IMR-90 (cell line): ENCODE data around the gene ACTMAP. TPM values are rescaled to one million over a fixed set of nuclear protein-coding genes. Genes with fewer than 3 reads are reported as not detected.

Experiments used
- ATAC-seq: fragments of 200-7000 bp; cut with Tn5 transposase; 2 replicates; pipeline ENCODE4 v1.9.1; 2020; ENCODE audit warnings: low read depth, mild to moderate bottlenecking, moderate library complexity
- BruUV-seq: library from RNA; stranded (reverse); fragments of 400-500 nt; replicated peaks from 2 replicates; lab custom pipeline; 2021; lab: Mats Ljungman, UMichigan
- CTCF ChIA-PET: fragments of 300-600 bp; formaldehyde crosslinking; extraction: SDS; loops from one replicate; lab custom pipeline; 2021; ENCODE audit warnings: antibody characterized with exemption; lab: Yijun Ruan, JAX
- POLR2A ChIA-PET: fragments of 300-600 bp; sonication (Branson Sonifier 250); formaldehyde crosslinking; loops from one replicate; lab custom pipeline; 2022; ENCODE audit warnings: antibody characterized with exemption; ENCODE audit not compliant: unreplicated experiment; lab: Charles Lee
- DNase-seq: peaks from one replicate; pipeline ENCODE4 v3.0.0; 2013
- H2AFZ ChIP-seq: replicated peaks from 2 replicates; pipeline ENCODE3; 2013; ENCODE audit warnings: low read length, mild to moderate bottlenecking; ENCODE audit not compliant: poor library complexity
- H2AK5ac ChIP-seq: 2 replicates; pipeline ENCODE4 v1.6.1; 2013; ENCODE audit warnings: low read depth, low read length, inconsistent platforms
- H2AK9ac ChIP-seq: replicated peaks from 2 replicates; pipeline ENCODE3; 2013; ENCODE audit warnings: mild to moderate bottlenecking, low read depth, low read length, moderate library complexity; ENCODE audit not compliant: poor library complexity
- H2BK120ac ChIP-seq: 2 replicates; pipeline ENCODE4 v1.6.1; 2013; ENCODE audit warnings: low read depth, low read length, inconsistent platforms
- H2BK15ac ChIP-seq: 3 replicates; pipeline ENCODE4 v1.6.1; 2013; ENCODE audit warnings: low read depth, low read length, inconsistent platforms
- H2BK20ac ChIP-seq: 2 replicates; pipeline ENCODE4 v1.6.1; 2013; ENCODE audit warnings: low read depth, mild to moderate bottlenecking, inconsistent platforms, low read length, moderate library complexity
- H2BK5ac ChIP-seq: 2 replicates; pipeline ENCODE4 v1.6.1; 2013; ENCODE audit warnings: mild to moderate bottlenecking, low read depth, low read length, inconsistent platforms; ENCODE audit not compliant: poor library complexity, severe bottlenecking
- H3K14ac ChIP-seq: replicated peaks from 2 replicates; pipeline ENCODE4 v1.6.1; 2013; ENCODE audit warnings: low read depth, low read length, inconsistent platforms
- H3K18ac ChIP-seq: 2 replicates; pipeline ENCODE4 v1.6.1; 2013; ENCODE audit warnings: low read depth, low read length, control low read depth
- H3K23ac ChIP-seq: 2 replicates; pipeline ENCODE4 v1.6.1; 2013; ENCODE audit warnings: low read depth, low read length, inconsistent platforms
- H3K27ac ChIP-seq: 2 replicates; pipeline ENCODE4 v1.5.1; 2013; ENCODE audit warnings: mild to moderate bottlenecking, control low read depth, low read length; ENCODE audit not compliant: insufficient read depth
- H3K27me3 ChIP-seq: 2 replicates; pipeline ENCODE4 v1.6.1; 2013; ENCODE audit warnings: low read length; ENCODE audit not compliant: control insufficient read depth, insufficient read depth
- H3K36me3 ChIP-seq: 2 replicates; pipeline ENCODE4 v1.6.1; 2013; ENCODE audit warnings: low read length, mixed read lengths; ENCODE audit not compliant: control insufficient read depth, insufficient read depth
- H3K4ac ChIP-seq: 2 replicates; pipeline ENCODE4 v1.6.1; 2013; ENCODE audit warnings: low read depth, low read length, inconsistent platforms
- H3K4me1 ChIP-seq: 2 replicates; pipeline ENCODE4 v1.6.1; 2013; ENCODE audit warnings: low read length, mixed read lengths; ENCODE audit not compliant: control insufficient read depth, insufficient read depth
- H3K4me2 ChIP-seq: 2 replicates; pipeline ENCODE4 v1.6.1; 2013; ENCODE audit warnings: low read depth, mild to moderate bottlenecking, control low read depth, low read length, moderate library complexity
- H3K4me3 ChIP-seq: 2 replicates; pipeline ENCODE4 v1.5.1; 2013; ENCODE audit warnings: low read depth, mild to moderate bottlenecking, control low read depth, low read length, moderate library complexity; ENCODE audit not compliant: insufficient read depth
- H3K56ac ChIP-seq: 2 replicates; pipeline ENCODE4 v1.6.1; 2013; ENCODE audit warnings: low read length, inconsistent platforms; ENCODE audit not compliant: insufficient read depth; ENCODE audit errors: extremely low read depth
- H3K79me1 ChIP-seq, 2 experiments: 2 replicates each; pipeline ENCODE4 v1.6.1; 2013; ENCODE audit warnings: low read length in 2 of 2, inconsistent platforms in 1 of 2, low read depth in 1 of 2
- H3K9ac ChIP-seq: 2 replicates; pipeline ENCODE4 v1.6.1; 2013; ENCODE audit warnings: low read depth, low read length, control low read depth
- H3K9me1 ChIP-seq: 2 replicates; pipeline ENCODE4 v1.6.1; 2013; ENCODE audit warnings: low read length, inconsistent platforms; ENCODE audit not compliant: insufficient read depth
- H3K9me3 ChIP-seq: 2 replicates; pipeline ENCODE4 v1.6.1; 2013; ENCODE audit warnings: low read length; ENCODE audit not compliant: control insufficient read depth, insufficient read depth
- H4K20me1 ChIP-seq: 2 replicates; pipeline ENCODE4 v1.6.1; 2013; ENCODE audit warnings: low read length, inconsistent platforms; ENCODE audit not compliant: insufficient read depth
- H4K5ac ChIP-seq: 2 replicates; pipeline ENCODE4 v1.6.1; 2013; ENCODE audit warnings: mild to moderate bottlenecking, low read depth, low read length, control low read depth
- H4K8ac ChIP-seq, 2 experiments: 2 replicates each; pipeline ENCODE4 v1.6.1; 2013; ENCODE audit warnings: low read depth in 2 of 2, low read length in 2 of 2, control low read depth in 1 of 2, inconsistent platforms in 1 of 2
- H4K91ac ChIP-seq: 2 replicates; pipeline ENCODE4 v1.6.1; 2013; ENCODE audit warnings: low read depth, low read length, inconsistent platforms; ENCODE audit not compliant: insufficient read depth
- BHLHE40 ChIP-seq: fragments of 150-350 bp; IDR thresholded peaks from 2 replicates; pipeline ENCODE4 v1.6.1; 2016; ENCODE audit warnings: mild to moderate bottlenecking, low read depth, low read length
- CEBPB ChIP-seq: IDR thresholded peaks from 2 replicates; pipeline ENCODE4 v1.6.1; 2012; ENCODE audit warnings: low read depth, low read length, improper control_type of control experiment
- CHD1 ChIP-seq: IDR thresholded peaks from 2 replicates; pipeline ENCODE4 v1.6.1; 2012; ENCODE audit warnings: low read depth, low read length, improper control_type of control experiment
- CTCF ChIP-seq: conservative IDR thresholded peaks from 2 replicates; pipeline ENCODE4 v1.5.1; 2012; ENCODE audit warnings: mild to moderate bottlenecking, low read depth, low read length, improper control_type of control experiment
- ELK1 ChIP-seq: fragments of 150-350 bp; IDR thresholded peaks from 2 replicates; pipeline ENCODE4 v1.6.1; 2016; ENCODE audit warnings: low read depth, mild to moderate bottlenecking, low read length, moderate library complexity, borderline replicate concordance
- FOS ChIP-seq: fragments of 150-350 bp; IDR thresholded peaks from 2 replicates; pipeline ENCODE4 v1.6.1; 2016; ENCODE audit warnings: low read depth, low read length
- MAZ ChIP-seq: IDR thresholded peaks from 2 replicates; pipeline ENCODE4 v1.6.1; 2012; ENCODE audit warnings: low read depth, mild to moderate bottlenecking, low read length, improper control_type of control experiment, moderate library complexity, borderline replicate concordance
- MXI1 ChIP-seq: IDR thresholded peaks from 2 replicates; pipeline ENCODE4 v1.6.1; 2012; ENCODE audit warnings: low read depth, mild to moderate bottlenecking, low read length, moderate library complexity, borderline replicate concordance
- NFE2L2 ChIP-seq: fragments of 150-350 bp; IDR thresholded peaks from 2 replicates; pipeline ENCODE4 v1.6.1; 2016; ENCODE audit warnings: low read depth, mild to moderate bottlenecking, low read length
- POLR2A ChIP-seq: IDR thresholded peaks from 2 replicates; pipeline ENCODE4 v1.6.1; 2012; ENCODE audit warnings: mild to moderate bottlenecking, low read depth, low read length
- RAD21 ChIP-seq: IDR thresholded peaks from 2 replicates; pipeline ENCODE4 v1.6.1; 2012; ENCODE audit warnings: low read length, improper control_type of control experiment
- RCOR1 ChIP-seq: IDR thresholded peaks from 2 replicates; pipeline ENCODE4 v1.6.1; 2012; ENCODE audit warnings: mild to moderate bottlenecking, low read length, improper control_type of control experiment; ENCODE audit not compliant: insufficient replicate concordance
- USF2 ChIP-seq: fragments of 150-350 bp; IDR thresholded peaks from 2 replicates; pipeline ENCODE4 v1.6.1; 2017; ENCODE audit warnings: mild to moderate bottlenecking, antibody characterized with exemption, low read length, low read depth
- WGBS, 2 experiments: methylation state at CpG; one replicate each; pipeline versions ENCODE4 v1.1.5 to v1.1.7; 2013; ENCODE audit warnings: missing lambda C conversion rate in 2 of 2; ENCODE audit not compliant: insufficient read length in 1 of 2; ENCODE audit errors: extremely low coverage in 2 of 2; 5-methylcytosine and 5-hydroxymethylcytosine counted together
- dilution Hi-C: fragments of 300-500 bp; cut with HindIII; formaldehyde crosslinking; loops from one replicate; pipeline ENCODE4 v1.14.3; 2018; ENCODE audit warnings: low sequenced_read_pairs; ENCODE audit not compliant: unreplicated experiment
- in situ Hi-C: fragments of 300-500 bp; cut with MboI; formaldehyde crosslinking; loops from 3 replicates; pipeline ENCODE4 v1.14.3; 2019; ENCODE audit warnings: low sequenced_read_pairs, inconsistent platforms, mixed read lengths
- intact Hi-C: fragments of 100-400 bp; cut with micrococcal nuclease; formaldehyde crosslinking; loops from 2 replicates; pipeline ENCODE4 v1.10.0; 2022
- polyA plus RNA-seq, 3 experiments: library from polyadenylated mRNA; depleted of rRNA; stranded (reverse); fragments of >200 nt; gene quantifications; 2 replicates each; pipeline ENCODE4 v1.2.3, GENCODE V29; 2012; ENCODE audit warnings: low replicate concordance in 1 of 3
- total RNA-seq: library from RNA; depleted of rRNA; stranded (reverse); fragments of >200 nt; gene quantifications from 2 replicates; pipeline ENCODE4 v1.2.3, GENCODE V29; 2012

ACTMAP gene
- total and polyA plus RNA-seq, 2 of the 4 experiments (the other 2 are of a cell fraction), result 0.54 to 5.4 TPM

GRCh38 chr19:40777937-40778705 lies 27.8 kb upstream of the ACTMAP start, which contains the start of gene RAB4B:
TSS of gene RAB4B (plus strand) at chr19:40778247. CDS start at chr19:40778376, 129 bp downstream.
- in situ Hi-C loops, result no loop called here
- WGBS, 2 experiments, result 1% methylated on average over 24 of the region's 56 CpGs; no CpG with 5 or more reads in 1 of the 2 experiments
- peak within 1 kb of the TSS; percentile 26; the same call in 1 of the 2 replicates for H2BK120ac ChIP-seq
- H3K4ac ChIP-seq, result peak within 1 kb of the TSS; percentile 91
- CTCF ChIA-PET, result interaction anchor here (0.5 to 2.0 kb wide), 7 partner anchors 13 to 143 kb away, joined by 3 to 6 read pairs (median 3); partner anchors contain the start of gene EGLN2
- H4K5ac ChIP-seq, result peak within 1 kb of the TSS; percentile 63
- POLR2A ChIA-PET, result interaction anchor here (0.6 to 1.4 kb wide), 2 partner anchors 20 to 433 kb away, joined by 3 to 8 read pairs; partner anchors contain the start of gene EGLN2
- peak within 1 kb of the TSS; percentile 91 for H3K56ac ChIP-seq
- H3K36me3 ChIP-seq, result no peaks in the 10 kb centered on the region
- peak within 1 kb of the TSS; percentile 94 for H3K14ac ChIP-seq
- no TSS peak for BruUV-seq
- peaks cover 6% of the 10 kb centered on the region for H3K4me1 ChIP-seq
- H2BK20ac ChIP-seq, result no peak within 1 kb of the TSS
- peaks cover 8 to 18% of the 10 kb centered on the region in 2 experiments; a peak in 3 of 4 replicates for H3K79me1 ChIP-seq
- peak within 1 kb of the TSS; percentile 89 for H3K27ac ChIP-seq
- peaks cover 9% of the 10 kb centered on the region; the same call in 1 of the 2 replicates for H4K20me1 ChIP-seq
- peak within 1 kb of the TSS; percentile 91 for H3K9ac ChIP-seq
- H3K18ac ChIP-seq, result peak within 1 kb of the TSS; percentile 64
- peak within 1 kb of the TSS; percentile 94 for H3K23ac ChIP-seq
- peak within 1 kb of the TSS; percentile 67 for H4K91ac ChIP-seq
- H4K8ac ChIP-seq, result peak within 1 kb of the TSS; percentile 17 to 94
- H3K9me3 ChIP-seq, result no peaks in the 10 kb centered on the region
- ATAC-seq (peak; percentile 88), DNase-seq (peak; percentile 99)
- peak within 1 kb of the TSS; percentile 77 for H2AK5ac ChIP-seq
- peak within 1 kb of the TSS; percentile 94 for H3K4me2 ChIP-seq
- H2AFZ ChIP-seq, result peak within 1 kb of the TSS; percentile 98
- peak within 1 kb of the TSS; percentile 93 for H2AK9ac ChIP-seq
- peak within 1 kb of the TSS; percentile 74 for H3K4me3 ChIP-seq
- intact Hi-C loops, result loop anchor here (2.0 kb wide), 1 partner anchor 27 kb away; the partner anchor contains the start of genes ACTMAP and SNRPA
- dilution Hi-C loops, result no loop called here
- no peaks in the 10 kb centered on the region for H3K27me3 ChIP-seq
- peak within 1 kb of the TSS; percentile 31; the same call in 1 of the 3 replicates for H2BK15ac ChIP-seq
- H2BK5ac ChIP-seq, result peak within 1 kb of the TSS; percentile 88
- H3K9me1 ChIP-seq, result peaks cover 10% of the 10 kb centered on the region
- no peak for TF ChIP-seq CEBPB
- peak; percentile 62 for TF ChIP-seq USF2
- TF ChIP-seq RAD21, result no peak
- TF ChIP-seq NFE2L2, result no peak
- TF ChIP-seq ELK1, result no peak
- TF ChIP-seq CTCF, result no peak
- TF ChIP-seq POLR2A, result peak; percentile 88
- TF ChIP-seq CHD1, result no peak
- peak; percentile 16; the same call in 1 of the 2 replicates for TF ChIP-seq MXI1
- no peak for TF ChIP-seq BHLHE40
- no peak for TF ChIP-seq RCOR1
- TF ChIP-seq FOS, result peak; percentile 72; the same call in 1 of the 2 replicates
- peak; percentile 88 for TF ChIP-seq MAZ
